ENCODE data around the gene NME7.

NME7 gene

DNA sequence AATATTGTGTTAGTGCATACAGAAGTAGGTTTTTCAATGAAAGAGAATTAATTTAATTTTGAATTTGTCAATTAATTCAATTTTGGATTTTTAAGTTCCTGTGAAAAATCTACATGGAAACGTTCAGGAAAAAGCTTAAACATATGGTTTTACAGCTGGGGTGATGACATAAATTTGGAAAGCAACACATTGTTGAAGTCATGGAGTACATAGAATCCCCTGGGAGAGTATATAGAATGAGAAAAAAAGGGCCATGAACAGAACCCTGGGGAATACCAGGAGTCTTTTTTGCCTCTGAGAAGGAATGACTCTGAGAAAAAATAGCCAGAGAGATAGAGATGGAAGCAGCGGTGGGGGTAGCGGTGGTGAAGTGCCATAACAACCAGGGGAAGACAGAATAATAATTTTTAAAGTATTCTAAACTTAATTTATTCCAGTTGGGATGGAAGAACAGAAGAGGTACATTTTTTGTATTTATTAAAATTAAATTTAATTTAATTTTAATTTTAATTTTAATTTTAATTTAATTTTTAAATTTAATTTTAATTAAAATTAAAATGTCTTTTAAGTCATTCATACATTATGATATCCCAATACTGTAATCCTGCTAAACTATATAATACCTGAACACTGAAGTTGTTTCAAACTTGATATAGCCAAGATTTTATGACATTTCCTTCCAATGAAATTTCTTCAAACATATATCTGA is 48.9 kb downstream of the NME7 start:
- TF ChIP-seq, protein P1, sequence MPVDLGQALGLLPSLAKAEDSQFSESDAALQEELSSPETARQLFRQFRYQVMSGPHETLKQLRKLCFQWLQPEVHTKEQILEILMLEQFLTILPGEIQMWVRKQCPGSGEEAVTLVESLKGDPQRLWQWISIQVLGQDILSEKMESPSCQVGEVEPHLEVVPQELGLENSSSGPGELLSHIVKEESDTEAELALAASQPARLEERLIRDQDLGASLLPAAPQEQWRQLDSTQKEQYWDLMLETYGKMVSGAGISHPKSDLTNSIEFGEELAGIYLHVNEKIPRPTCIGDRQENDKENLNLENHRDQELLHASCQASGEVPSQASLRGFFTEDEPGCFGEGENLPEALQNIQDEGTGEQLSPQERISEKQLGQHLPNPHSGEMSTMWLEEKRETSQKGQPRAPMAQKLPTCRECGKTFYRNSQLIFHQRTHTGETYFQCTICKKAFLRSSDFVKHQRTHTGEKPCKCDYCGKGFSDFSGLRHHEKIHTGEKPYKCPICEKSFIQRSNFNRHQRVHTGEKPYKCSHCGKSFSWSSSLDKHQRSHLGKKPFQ (tag by site-specific recombination; IDR thresholded peaks at IDR 0.05), result no peak
- TF ChIP-seq ZBTB17 (tag by site-specific recombination; IDR thresholded peaks at IDR 0.05) (no peak), FEZF1 (tag by site-specific recombination; IDR thresholded peaks at IDR 0.05) (no peak), ZNF184 (tag by site-specific recombination; IDR thresholded peaks at IDR 0.05) (no peak), BCL11B (tag by site-specific recombination; IDR thresholded peaks at IDR 0.05; ENCODE audit: low read depth) (no peak), REPIN1 (tag by site-specific recombination; IDR thresholded peaks at IDR 0.05; ENCODE audit: low read depth) (no peak)
- TF ChIP-seq, protein P2, sequence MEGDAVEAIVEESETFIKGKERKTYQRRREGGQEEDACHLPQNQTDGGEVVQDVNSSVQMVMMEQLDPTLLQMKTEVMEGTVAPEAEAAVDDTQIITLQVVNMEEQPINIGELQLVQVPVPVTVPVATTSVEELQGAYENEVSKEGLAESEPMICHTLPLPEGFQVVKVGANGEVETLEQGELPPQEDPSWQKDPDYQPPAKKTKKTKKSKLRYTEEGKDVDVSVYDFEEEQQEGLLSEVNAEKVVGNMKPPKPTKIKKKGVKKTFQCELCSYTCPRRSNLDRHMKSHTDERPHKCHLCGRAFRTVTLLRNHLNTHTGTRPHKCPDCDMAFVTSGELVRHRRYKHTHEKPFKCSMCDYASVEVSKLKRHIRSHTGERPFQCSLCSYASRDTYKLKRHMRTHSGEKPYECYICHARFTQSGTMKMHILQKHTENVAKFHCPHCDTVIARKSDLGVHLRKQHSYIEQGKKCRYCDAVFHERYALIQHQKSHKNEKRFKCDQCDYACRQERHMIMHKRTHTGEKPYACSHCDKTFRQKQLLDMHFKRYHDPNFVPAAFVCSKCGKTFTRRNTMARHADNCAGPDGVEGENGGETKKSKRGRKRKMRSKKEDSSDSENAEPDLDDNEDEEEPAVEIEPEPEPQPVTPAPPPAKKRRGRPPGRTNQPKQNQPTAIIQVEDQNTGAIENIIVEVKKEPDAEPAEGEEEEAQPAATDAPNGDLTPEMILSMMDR (tag by site-specific recombination; IDR thresholded peaks at IDR 0.05), result no peak
- CTCF ChIA-PET, result no interaction called here
- H3K27ac ChIP-seq (ENCODE audit: extremely low read depth, low read depth, low read length), result no peak overlapping the region
- H3K9me3 ChIP-seq (ENCODE audit: control insufficient read depth, insufficient read depth, low read depth, low read length), result no peaks in the 10 kb centered on the region
- H3K4me1 ChIP-seq (ENCODE audit: control insufficient read depth, insufficient read depth, low read length), result no peaks in the 10 kb centered on the region
- no peak overlapping the region for H3K4me3 ChIP-seq (ENCODE audit: low read depth, low read length)
- POLR2A ChIA-PET, result no interaction called here
- H3K36me3 ChIP-seq (ENCODE audit: control insufficient read depth in 2 of 2, insufficient read depth in 1 of 2, low read length in 2 of 2), result no peaks in the 10 kb centered on the region

DNA sequence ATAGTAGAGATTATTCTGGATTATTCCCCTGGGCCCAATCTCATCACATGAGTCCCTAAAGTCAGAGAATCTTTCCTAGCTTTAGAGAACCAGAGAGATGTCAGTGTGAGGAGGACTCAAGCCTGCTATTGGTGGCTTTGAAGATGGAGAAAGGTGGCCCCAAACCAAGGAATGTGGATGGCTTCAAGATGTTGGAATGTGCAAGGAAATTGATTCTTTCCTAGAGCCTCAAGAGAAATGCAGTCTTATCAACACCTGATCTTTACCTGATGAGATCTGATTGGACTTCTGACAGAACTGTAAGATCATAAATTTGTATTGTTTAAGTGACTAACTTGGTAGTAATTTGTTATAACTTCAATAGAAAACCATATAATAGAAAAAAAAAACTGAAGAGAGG is 51.0 kb downstream of the NME7 start:
- TF ChIP-seq ZNF473 (tag by site-specific recombination; IDR thresholded peaks at IDR 0.05) (no peak), ZNF768 (tag by site-specific recombination; IDR thresholded peaks at IDR 0.05) (no peak), SP7 (tag by site-specific recombination; IDR thresholded peaks at IDR 0.05) (no peak), ZNF510 (tag by site-specific recombination; IDR thresholded peaks at IDR 0.05; ENCODE audit: insufficient replicate concordance) (no peak), ZNF561 (tag by site-specific recombination; IDR thresholded peaks at IDR 0.05; ENCODE audit: borderline replicate concordance) (no peak), ZNF623 (tag by site-specific recombination; IDR thresholded peaks at IDR 0.05) (no peak), ZNF777 (tag by site-specific recombination; IDR thresholded peaks at IDR 0.05; ENCODE audit: borderline replicate concordance) (no peak), OSR2 (tag by site-specific recombination; IDR thresholded peaks at IDR 0.05) (no peak), ZNF416 (tag by site-specific recombination; IDR thresholded peaks at IDR 0.05) (no peak), ZIC2 (tag by site-specific recombination; IDR thresholded peaks at IDR 0.05) (no peak), ZBTB48 (tag by site-specific recombination; IDR thresholded peaks at IDR 0.05) (no peak), ZNF302 (tag by site-specific recombination; IDR thresholded peaks at IDR 0.05; ENCODE audit: low read depth) (no peak), WT1 (tag by site-specific recombination; IDR thresholded peaks at IDR 0.05) (no peak), RBAK (tag by site-specific recombination; IDR thresholded peaks at IDR 0.05) (no peak)
- TF ChIP-seq, protein P3, sequence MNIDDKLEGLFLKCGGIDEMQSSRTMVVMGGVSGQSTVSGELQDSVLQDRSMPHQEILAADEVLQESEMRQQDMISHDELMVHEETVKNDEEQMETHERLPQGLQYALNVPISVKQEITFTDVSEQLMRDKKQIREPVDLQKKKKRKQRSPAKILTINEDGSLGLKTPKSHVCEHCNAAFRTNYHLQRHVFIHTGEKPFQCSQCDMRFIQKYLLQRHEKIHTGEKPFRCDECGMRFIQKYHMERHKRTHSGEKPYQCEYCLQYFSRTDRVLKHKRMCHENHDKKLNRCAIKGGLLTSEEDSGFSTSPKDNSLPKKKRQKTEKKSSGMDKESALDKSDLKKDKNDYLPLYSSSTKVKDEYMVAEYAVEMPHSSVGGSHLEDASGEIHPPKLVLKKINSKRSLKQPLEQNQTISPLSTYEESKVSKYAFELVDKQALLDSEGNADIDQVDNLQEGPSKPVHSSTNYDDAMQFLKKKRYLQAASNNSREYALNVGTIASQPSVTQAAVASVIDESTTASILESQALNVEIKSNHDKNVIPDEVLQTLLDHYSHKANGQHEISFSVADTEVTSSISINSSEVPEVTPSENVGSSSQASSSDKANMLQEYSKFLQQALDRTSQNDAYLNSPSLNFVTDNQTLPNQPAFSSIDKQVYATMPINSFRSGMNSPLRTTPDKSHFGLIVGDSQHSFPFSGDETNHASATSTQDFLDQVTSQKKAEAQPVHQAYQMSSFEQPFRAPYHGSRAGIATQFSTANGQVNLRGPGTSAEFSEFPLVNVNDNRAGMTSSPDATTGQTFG (tag by site-specific recombination; IDR thresholded peaks at IDR 0.05; ENCODE audit: borderline replicate concordance), result no peak
- TF ChIP-seq, protein P4, sequence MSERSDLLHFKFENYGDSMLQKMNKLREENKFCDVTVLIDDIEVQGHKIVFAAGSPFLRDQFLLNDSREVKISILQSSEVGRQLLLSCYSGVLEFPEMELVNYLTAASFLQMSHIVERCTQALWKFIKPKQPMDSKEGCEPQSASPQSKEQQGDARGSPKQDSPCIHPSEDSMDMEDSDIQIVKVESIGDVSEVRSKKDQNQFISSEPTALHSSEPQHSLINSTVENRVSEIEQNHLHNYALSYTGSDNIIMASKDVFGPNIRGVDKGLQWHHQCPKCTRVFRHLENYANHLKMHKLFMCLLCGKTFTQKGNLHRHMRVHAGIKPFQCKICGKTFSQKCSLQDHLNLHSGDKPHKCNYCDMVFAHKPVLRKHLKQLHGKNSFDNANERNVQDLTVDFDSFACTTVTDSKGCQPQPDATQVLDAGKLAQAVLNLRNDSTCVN (tag by site-specific recombination; optimal IDR thresholded peaks at IDR 0.05), result no peak
- no peak overlapping the region for H3K4me3 ChIP-seq (ENCODE audit: low read depth, low read length)
- no peaks in the 10 kb centered on the region for H3K36me3 ChIP-seq (ENCODE audit: control insufficient read depth in 2 of 2, insufficient read depth in 1 of 2, low read length in 2 of 2)
- POLR2A ChIA-PET, result no interaction called here
- no peak overlapping the region for H3K27ac ChIP-seq (ENCODE audit: extremely low read depth, low read depth, low read length)
- CTCF ChIA-PET, result interaction anchor here (0.5 kb wide), 1 partner anchor 8 kb away, joined by 3 read pairs; no protein-coding TSS in a partner anchor
- no peaks in the 10 kb centered on the region for H3K9me3 ChIP-seq (ENCODE audit: control insufficient read depth, insufficient read depth, low read depth, low read length)
- no peaks in the 10 kb centered on the region; the same call in 1 of the 2 replicates for H3K4me1 ChIP-seq (ENCODE audit: control insufficient read depth, insufficient read depth, low read length)

Data from HEK293 (cell line).